HG03378 (cell line): ENCODE measurements around the gene ASTL.

Source experiments
- ATAC-seq: cut with Tn5 transposase; IDR thresholded peaks from one replicate; pipeline ENCODE4 v1.9.1; 2021; ENCODE audit warnings: mild to moderate bottlenecking, moderate library complexity; ENCODE audit not compliant: unreplicated experiment

Gene ASTL

GRCh38 chr2:96113951-96114350, 24.4 kb downstream of the ASTL start:
- ATAC-seq = no peak

GRCh38 chr2:96113367-96113677, 25.0 kb downstream of the ASTL start:
- no peak for ATAC-seq

GRCh38 chr2:96112501-96113366, 25.6 kb downstream of the ASTL start:
- no peak for ATAC-seq

- ATAC-seq = no peak
These were observed 26.3 kb downstream of the ASTL start for GRCh38 chr2:96111823-96112500.

GRCh38 chr2:96111257-96111640, 27.1 kb downstream of the ASTL start:
- no peak for ATAC-seq

- ATAC-seq = no peak
These were observed 27.6 kb downstream of the ASTL start for GRCh38 chr2:96110621-96111256.

- no peak for ATAC-seq
These were observed 28.3 kb downstream of the ASTL start for GRCh38 chr2:96109931-96110511.

GRCh38 chr2:96109361-96109680, 29.0 kb downstream of the ASTL start:
- no peak for ATAC-seq

GRCh38 chr2:96108541-96109360, 29.6 kb downstream of the ASTL start:
- ATAC-seq = no peak

GRCh38 chr2:96108151-96108540, 30.2 kb downstream of the ASTL start:
- no peak for ATAC-seq

GRCh38 chr2:96107708-96108065, 30.6 kb downstream of the ASTL start:
- no peak for ATAC-seq

- no peak for ATAC-seq
These were observed 31.2 kb downstream of the ASTL start for GRCh38 chr2:96106991-96107707.

- no peak for ATAC-seq
These were observed 32.1 kb downstream of the ASTL start for GRCh38 chr2:96105994-96106715.

GRCh38 chr2:96105152-96105915, 33.0 kb downstream of the ASTL start:
- ATAC-seq = no peak

GRCh38 chr2:96104487-96104861, 33.8 kb downstream of the ASTL start:
- ATAC-seq = no peak

- ATAC-seq = no peak
These were observed 34.4 kb downstream of the ASTL start for GRCh38 chr2:96103761-96104486.

GRCh38 chr2:96103187-96103601, 35.1 kb downstream of the ASTL start:
- no peak for ATAC-seq

- ATAC-seq = no peak
These were observed 35.6 kb downstream of the ASTL start for GRCh38 chr2:96102596-96103186.
